ES-I3 (cell line): ENCODE results near the gene PTDSS2.
"Not testable (repeated sequence)": the region's sequence is repeated elsewhere in the genome, so short reads cannot be mapped to it uniquely, and the experiment has no call there.

Experiments
- H3K36me3 ChIP-seq: 2 replicates; pipeline ENCODE4 v1.6.1; 2013; ENCODE audit warnings: mild to moderate bottlenecking, low read length, control low read depth, moderate library complexity; ENCODE audit not compliant: insufficient read depth
- H3K4me1 ChIP-seq: 2 replicates; pipeline ENCODE4 v1.6.1; 2013; ENCODE audit warnings: mild to moderate bottlenecking, control low read depth, low read length; ENCODE audit not compliant: insufficient read depth
- H3K9ac ChIP-seq: 2 replicates; pipeline ENCODE4 v1.6.1; 2013; ENCODE audit warnings: low read depth, mild to moderate bottlenecking, low read length, moderate library complexity
- H3K9me3 ChIP-seq: 2 replicates; pipeline ENCODE4 v1.6.1; 2013; ENCODE audit warnings: mild to moderate bottlenecking, low read length, moderate library complexity; ENCODE audit not compliant: control insufficient read depth, insufficient read depth

The PTDSS2 gene

GRCh38 chr11:419248-420005 is 30.7 kb upstream of the PTDSS2 start:
- Histone ChIP-seq H3K9me3 (no peaks in the 10 kb centered on the region), H3K36me3 (no peaks in the 10 kb centered on the region), H3K4me1 (peaks cover 21% of the 10 kb centered on the region; the same call in 1 of the 2 replicates), H3K9ac (no peak overlapping the region)

GRCh38 chr11:420054-420910 is 29.8 kb upstream of the PTDSS2 start:
- H3K4me1 ChIP-seq = peaks cover 12% of the 10 kb centered on the region; the same call in 1 of the 2 replicates
- H3K9ac ChIP-seq = no peak overlapping the region
- no peaks in the 10 kb centered on the region for H3K9me3 ChIP-seq
- H3K36me3 ChIP-seq = no peaks in the 10 kb centered on the region

- no peak overlapping the region for H3K9ac ChIP-seq
- no peaks in the 10 kb centered on the region for H3K36me3 ChIP-seq
- peaks cover 6% of the 10 kb centered on the region; the same call in 1 of the 2 replicates for H3K4me1 ChIP-seq
- no peaks in the 10 kb centered on the region for H3K9me3 ChIP-seq
Measured at GRCh38 chr11:420911-421321, 29.2 kb upstream of the PTDSS2 start.

- Histone ChIP-seq H3K4me1 (peaks cover 5% of the 10 kb centered on the region; the same call in 1 of the 2 replicates), H3K9me3 (no peaks in the 10 kb centered on the region), H3K36me3 (no peaks in the 10 kb centered on the region), H3K9ac (no peak overlapping the region)
Measured at GRCh38 chr11:422249-422656, 27.8 kb upstream of the PTDSS2 start.

GRCh38 chr11:424232-424631 is 25.8 kb upstream of the PTDSS2 start:
- Histone ChIP-seq H3K4me1 (no peaks in the 10 kb centered on the region), H3K9ac (no peak overlapping the region), H3K36me3 (no peaks in the 10 kb centered on the region), H3K9me3 (no peaks in the 10 kb centered on the region)

GRCh38 chr11:424766-425165 is 25.3 kb upstream of the PTDSS2 start:
- not testable (repeated sequence) for H3K9me3 ChIP-seq, H3K9ac ChIP-seq, H3K4me1 ChIP-seq, H3K36me3 ChIP-seq

GRCh38 chr11:425301-425700 is 24.8 kb upstream of the PTDSS2 start:
- no peaks in the 10 kb centered on the region for H3K36me3 ChIP-seq
- no peaks in the 10 kb centered on the region for H3K4me1 ChIP-seq
- no peaks in the 10 kb centered on the region for H3K9me3 ChIP-seq
- H3K9ac ChIP-seq = no peak overlapping the region

- Histone ChIP-seq H3K9ac (no peak overlapping the region), H3K4me1 (no peaks in the 10 kb centered on the region), H3K9me3 (no peaks in the 10 kb centered on the region), H3K36me3 (no peaks in the 10 kb centered on the region)
Measured at GRCh38 chr11:426851-427250, 23.2 kb upstream of the PTDSS2 start.

GRCh38 chr11:428295-428694 is 21.8 kb upstream of the PTDSS2 start:
- Histone ChIP-seq H3K9me3 (no peaks in the 10 kb centered on the region), H3K36me3 (no peaks in the 10 kb centered on the region), H3K4me1 (no peaks in the 10 kb centered on the region), H3K9ac (no peak overlapping the region)

- no peak overlapping the region for H3K9ac ChIP-seq
- no peaks in the 10 kb centered on the region for H3K36me3 ChIP-seq
- H3K9me3 ChIP-seq = no peaks in the 10 kb centered on the region
- no peaks in the 10 kb centered on the region for H3K4me1 ChIP-seq
Measured at GRCh38 chr11:429391-429790, 20.7 kb upstream of the PTDSS2 start.

GRCh38 chr11:429931-430456 is 20.1 kb upstream of the PTDSS2 start:
- no peaks in the 10 kb centered on the region for H3K4me1 ChIP-seq

GRCh38 chr11:431921-432320 is 18.2 kb upstream of the PTDSS2 start:
- no peaks in the 10 kb centered on the region for H3K9me3 ChIP-seq
- no peak overlapping the region for H3K9ac ChIP-seq

More at GRCh38 chr11:429931-430456, 20.1 kb upstream of the PTDSS2 start:
- Histone ChIP-seq H3K9me3 (no peaks in the 10 kb centered on the region), H3K9ac (no peak overlapping the region), H3K36me3 (no peaks in the 10 kb centered on the region)

GRCh38 chr11:432501-433100 is 17.5 kb upstream of the PTDSS2 start:
- Histone ChIP-seq H3K9ac (no peak overlapping the region), H3K9me3 (no peaks in the 10 kb centered on the region), H3K4me1 (no peaks in the 10 kb centered on the region), H3K36me3 (no peaks in the 10 kb centered on the region)

More at GRCh38 chr11:431921-432320, 18.2 kb upstream of the PTDSS2 start:
- Histone ChIP-seq H3K4me1 (no peaks in the 10 kb centered on the region), H3K36me3 (no peaks in the 10 kb centered on the region)

GRCh38 chr11:433111-433510 is 17.0 kb upstream of the PTDSS2 start:
- no peaks in the 10 kb centered on the region for H3K9me3 ChIP-seq
- no peaks in the 10 kb centered on the region for H3K4me1 ChIP-seq
- no peaks in the 10 kb centered on the region for H3K36me3 ChIP-seq
- H3K9ac ChIP-seq = no peak overlapping the region
